K562 (cell line): ENCODE data around the gene NOL4L.

Experiments used
- FOXA3 ChIP-seq, 2 experiments: fragments of 450-650 bp in 1 of 2; sonication (generic) in 1 of 2; formaldehyde crosslinking; IDR thresholded peaks in 1 of 2; conservative IDR thresholded peaks in 1 of 2; 2 replicates each; pipeline versions ENCODE4 v1.4.0 to v1.8.0; 2020 to 2022; ENCODE audit warnings: mild to moderate bottlenecking in 2 of 2, missing genetic modification reagents in 1 of 2
- POLR2AphosphoS5 ChIP-seq: IDR thresholded peaks from 2 replicates; pipeline ENCODE4 v1.6.1; 2011; ENCODE audit warnings: mild to moderate bottlenecking, low read depth, low read length, moderate library complexity; ENCODE audit not compliant: control insufficient read depth, insufficient read depth

- TF ChIP-seq POLR2AphosphoS5 (no peak), FOXA3 (CRISPR knock-in tag; conservative IDR thresholded peaks at IDR 0.05 in 1 of 2, IDR thresholded peaks at IDR 0.05 in 1 of 2) (no peak)
Measured at GRCh38 chr20:32457479-32457986, 127.6 kb downstream of the NOL4L start.
